ENCODE measurements around the gene TRIM33.
A peak's percentile ranks its signal among the peaks of the same experiment; 100 is the strongest.

TRIM33 gene

GRCh38 chr1:114511032-114511785, at the start of gene TRIM33:
TSS of gene TRIM33 (minus strand) at chr1:114511203. CDS start at chr1:114511076, 127 bp downstream.
- peak; percentile 81 for DNase-seq

GRCh38 chr1:114559356-114559755, 48.4 kb upstream of the TRIM33 start:
- no peak for DNase-seq

DNA sequence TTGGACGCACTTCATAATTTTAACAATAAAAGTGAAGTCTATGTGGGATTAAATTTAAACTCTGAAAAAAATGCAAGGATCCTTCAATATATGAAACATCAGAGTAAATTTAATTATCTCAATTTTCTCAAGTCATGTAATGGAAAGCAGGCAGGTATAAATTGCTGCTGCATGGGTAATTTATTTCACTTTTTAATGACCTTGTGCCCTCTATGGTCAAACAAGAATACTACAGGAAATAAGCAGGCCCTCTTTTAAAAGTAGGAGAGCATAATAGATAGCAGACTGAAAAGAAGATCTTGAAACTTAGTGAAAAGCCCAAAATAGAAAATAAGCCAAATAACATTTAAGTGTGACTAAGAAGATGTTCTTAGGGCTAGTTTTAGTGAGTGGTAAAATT, 47.5 kb upstream of the TRIM33 start:
- no peak for DNase-seq

GRCh38 chr1:114554577-114554976, 43.6 kb upstream of the TRIM33 start:
- DNase-seq = no peak

DNA sequence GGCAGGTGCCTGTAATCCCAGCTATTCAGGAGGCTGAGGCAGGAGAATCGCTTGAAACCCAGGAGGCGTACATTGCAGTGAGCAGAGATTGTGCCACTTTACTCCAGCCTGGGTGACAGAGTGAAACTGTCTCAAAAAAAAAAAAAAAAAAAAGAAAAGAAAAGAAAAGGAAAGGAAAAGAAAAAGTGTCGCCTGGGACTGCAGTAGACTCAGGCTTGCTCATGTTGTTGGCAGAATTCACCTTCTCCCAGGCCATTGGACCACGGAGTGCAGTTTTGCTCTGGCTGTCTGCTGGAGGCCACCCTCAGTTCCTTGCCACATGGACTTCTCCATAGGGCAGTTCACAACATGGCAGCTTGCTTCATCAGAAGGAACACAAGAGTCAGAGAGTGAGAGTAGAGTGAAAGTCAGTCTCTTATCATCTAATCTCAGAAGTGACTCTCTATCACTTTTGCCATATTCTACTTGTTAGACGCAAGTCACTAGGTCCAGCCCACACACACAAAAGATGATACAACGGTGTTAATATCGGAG, 41.2 kb upstream of the TRIM33 start:
- DNase-seq = no peak

DNA sequence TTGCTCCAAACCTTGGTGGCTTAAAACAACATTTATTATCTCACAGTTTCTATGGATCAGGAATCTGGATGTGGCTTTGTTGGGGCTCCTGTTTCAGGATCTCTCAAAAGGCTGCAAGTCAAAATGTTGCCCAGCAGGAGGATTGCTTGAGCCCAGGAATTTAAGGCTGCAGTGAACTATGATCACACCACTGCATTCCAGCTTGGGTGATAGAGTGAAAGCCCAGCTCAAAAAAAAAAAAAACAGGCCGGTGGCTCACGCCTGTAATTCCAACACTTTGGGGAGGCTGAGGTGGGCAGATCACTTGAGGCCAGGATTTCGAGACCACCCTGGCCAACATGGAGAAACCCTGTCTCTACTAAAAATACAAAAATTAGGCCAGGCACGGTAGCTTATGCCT, 40.4 kb upstream of the TRIM33 start:
- no peak for DNase-seq

- DNase-seq = no peak
Observed at GRCh38 chr1:114550336-114550735, 39.3 kb upstream of the TRIM33 start.

- DNase-seq = no peak
Observed at GRCh38 chr1:114549137-114549536, 38.1 kb upstream of the TRIM33 start.

GRCh38 chr1:114547076-114547475, 36.1 kb upstream of the TRIM33 start:
- no peak for DNase-seq

GRCh38 chr1:114545796-114546195, 34.8 kb upstream of the TRIM33 start:
- no peak for DNase-seq

GRCh38 chr1:114545315-114545714, 34.3 kb upstream of the TRIM33 start:
- no peak for DNase-seq

DNA sequence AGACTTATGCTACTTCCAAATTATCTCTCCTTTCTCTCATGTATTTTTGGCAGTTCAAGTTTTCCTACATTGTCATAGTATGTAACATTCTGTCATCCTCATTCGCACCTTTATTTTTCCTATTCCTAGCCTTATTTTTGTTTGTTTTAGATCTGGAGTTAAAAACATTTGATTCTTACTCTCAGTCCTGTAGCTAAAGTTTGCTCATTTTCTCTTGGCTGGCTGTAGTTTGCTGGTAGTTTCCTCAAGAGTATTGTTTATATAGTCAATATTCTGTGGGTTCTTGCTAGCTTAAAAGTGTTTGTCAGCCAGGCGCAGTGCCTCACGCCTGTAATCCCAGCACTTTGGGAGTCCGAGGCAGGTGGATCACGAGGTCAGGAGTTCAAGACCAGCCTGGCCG, 29.8 kb upstream of the TRIM33 start:
- no peak for DNase-seq

DNA sequence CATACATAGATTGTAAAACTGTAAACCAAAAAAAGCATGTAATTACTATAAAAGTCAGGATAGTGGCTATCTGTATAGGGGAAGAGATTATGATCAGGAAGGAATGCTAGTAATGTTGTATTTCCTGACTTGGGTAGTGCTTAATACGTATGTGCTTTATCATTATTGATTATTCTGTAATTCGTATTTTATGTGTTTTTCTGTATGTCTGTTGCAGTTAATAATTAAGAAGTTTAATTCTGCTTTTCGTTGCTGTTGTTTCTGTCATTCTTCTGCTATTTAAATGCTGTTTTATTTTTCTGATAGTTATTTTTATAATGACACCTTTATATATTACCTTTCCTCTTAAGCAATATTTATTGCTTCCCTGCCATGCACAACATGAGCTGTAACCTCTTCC, 29.3 kb upstream of the TRIM33 start:
- DNase-seq = no peak

GRCh38 chr1:114536043-114536442, 25.0 kb upstream of the TRIM33 start:
- no peak for DNase-seq

DNA sequence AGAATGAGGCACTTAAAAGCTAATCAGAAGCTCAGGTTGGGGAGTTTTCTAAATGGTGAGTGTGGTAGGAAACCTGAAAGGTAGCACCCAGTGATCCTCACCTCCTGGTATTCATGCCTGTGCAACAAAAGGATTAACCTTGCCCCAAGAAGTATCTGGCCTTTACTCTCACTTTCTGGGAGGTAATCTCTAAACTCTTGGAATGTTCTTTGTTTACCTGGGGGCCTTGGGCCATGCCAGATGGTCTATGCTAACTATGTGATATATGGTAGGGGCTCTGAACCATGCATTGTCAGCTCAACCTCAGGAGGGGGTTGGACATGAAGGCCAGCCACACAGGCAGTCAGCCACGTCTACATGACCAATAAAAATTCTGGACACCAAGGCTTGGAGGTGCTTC, 24.4 kb upstream of the TRIM33 start:
- DNase-seq = no peak

DNA sequence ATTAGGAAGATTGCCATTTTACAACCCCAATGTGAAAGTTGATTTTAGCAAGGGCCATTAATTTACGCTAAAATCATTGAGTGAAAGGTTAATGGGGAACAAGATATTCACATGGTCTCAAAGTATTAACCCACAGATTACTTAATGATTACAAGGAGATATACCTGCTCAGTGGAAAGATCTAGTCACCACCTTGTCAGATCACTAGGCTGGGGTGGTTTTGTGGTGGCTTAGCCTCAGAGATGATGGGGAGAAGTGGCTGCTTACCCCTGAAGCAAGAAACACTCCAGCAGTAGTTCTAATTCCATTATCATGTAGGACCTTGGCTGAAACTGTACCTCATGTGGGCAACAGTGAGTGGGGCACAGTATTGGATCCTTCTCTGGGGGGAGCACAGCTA, 20.1 kb upstream of the TRIM33 start:
- DNase-seq = no peak

DNA sequence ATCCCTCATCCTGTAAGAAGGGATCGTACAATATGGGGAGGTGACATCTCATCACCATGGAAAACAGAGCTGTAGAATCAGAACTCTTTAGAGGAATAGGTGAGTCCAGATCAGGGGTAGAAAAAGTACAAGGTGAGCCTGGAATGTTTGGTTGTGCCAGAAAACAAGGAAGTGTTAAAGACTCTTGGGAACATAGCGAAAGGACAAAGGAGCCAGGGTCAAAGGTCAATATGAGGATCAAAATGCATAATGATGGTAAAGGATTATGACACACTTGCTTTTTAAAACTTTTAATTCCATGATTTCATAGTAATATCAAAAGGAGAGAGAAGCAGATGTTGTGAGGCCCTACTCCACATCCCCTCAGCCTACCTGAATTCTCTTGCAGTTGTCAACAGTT, 19.2 kb upstream of the TRIM33 start:
- DNase-seq = no peak

- DNase-seq = no peak
Observed at GRCh38 chr1:114524944-114525343, 13.9 kb upstream of the TRIM33 start.

GRCh38 chr1:114522264-114522575, 11.2 kb upstream of the TRIM33 start:
- DNase-seq = no peak

DNA sequence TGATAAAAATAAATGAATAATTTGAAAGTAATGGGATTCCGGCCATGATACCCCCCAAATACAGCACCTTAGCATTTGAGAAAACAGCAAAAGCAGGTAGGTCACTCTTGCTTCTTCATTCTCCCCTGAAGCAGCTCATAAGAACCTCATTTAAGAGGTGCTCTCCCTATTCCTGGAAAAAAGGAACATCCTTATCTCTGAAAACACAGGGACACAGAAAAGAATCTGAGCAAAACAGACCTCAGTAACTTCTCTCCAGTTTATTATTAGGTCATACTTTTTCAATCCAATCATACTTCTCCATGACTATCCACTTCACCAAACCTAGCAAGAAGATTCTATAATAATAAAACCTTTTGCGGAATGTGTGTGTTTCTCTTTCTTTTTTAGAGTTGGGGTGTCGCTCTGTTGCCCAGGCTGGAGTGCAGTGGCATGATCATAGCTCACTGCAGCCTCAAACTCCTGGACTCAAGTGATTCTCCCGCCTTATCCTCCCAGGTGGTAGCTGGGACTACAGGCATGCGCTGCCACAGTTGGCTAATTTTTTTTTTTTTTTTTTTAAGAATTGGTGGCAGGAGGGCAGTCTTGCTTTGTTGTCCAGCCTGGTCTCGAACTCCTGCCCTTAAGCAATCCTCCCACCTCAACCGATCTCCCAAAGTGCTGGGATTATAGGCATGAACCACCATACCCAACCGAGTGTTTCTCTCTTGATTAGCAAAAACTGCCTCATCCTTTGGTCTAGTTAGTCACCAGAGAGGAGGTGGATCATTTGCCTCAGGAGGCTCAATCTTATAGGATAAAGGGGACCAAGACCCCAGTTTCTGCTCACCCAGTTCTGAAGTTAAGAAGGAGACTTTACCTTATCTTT, 10.6 kb upstream of the TRIM33 start:
- DNase-seq = no peak

- DNase-seq = no peak
Observed at GRCh38 chr1:114517348-114517747, 6.3 kb upstream of the TRIM33 start.

DNA sequence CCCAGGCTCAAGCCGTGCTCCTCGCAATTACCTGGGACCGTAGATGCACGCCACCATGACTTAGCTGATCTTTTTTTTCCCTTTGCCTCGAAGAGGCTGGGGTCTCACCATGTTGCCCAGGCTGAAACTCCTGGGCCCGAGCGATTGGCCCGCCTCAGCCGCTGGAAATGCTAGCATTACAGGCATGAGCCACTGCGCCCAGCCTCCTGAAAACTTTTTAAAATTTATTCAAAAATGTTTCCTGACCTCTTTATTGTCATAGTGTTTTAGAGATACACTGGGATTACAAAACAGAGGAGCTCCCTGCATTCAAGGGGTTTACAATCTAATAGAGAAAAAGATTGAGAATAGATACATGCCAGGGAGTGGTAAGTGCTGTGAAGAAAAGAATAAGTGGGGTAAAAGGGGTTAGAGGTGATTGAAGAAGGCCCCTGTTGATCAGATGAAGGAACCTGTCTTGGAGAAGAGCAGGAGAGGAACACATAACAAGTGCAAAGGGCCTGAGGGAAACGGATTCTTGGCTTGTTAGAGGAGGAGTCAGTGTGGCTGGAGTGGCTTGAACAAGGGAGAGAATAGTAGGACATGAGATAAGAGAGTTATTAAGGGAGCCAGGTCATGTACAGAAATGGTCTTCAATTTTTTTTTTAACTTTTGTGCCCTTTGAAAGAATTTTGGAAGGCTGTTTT, 1.7 kb upstream of the TRIM33 start:
- DNase-seq = no peak

GRCh38 chr1:114510274-114511031, 550 bp downstream of the TRIM33 start:
- DNase-seq = no peak
